Erythroblast (primary cell): ENCODE data around the gene FOXL3.

ENCODE experiments used
- DNase-seq, 2 experiments: peaks; one replicate each; lab custom pipeline; 2025; lab: John Stamatoyannopoulos, UW
- GATA1 ChIP-seq: IDR thresholded peaks from 2 replicates; pipeline ENCODE4 v1.6.1; 2011; ENCODE audit warnings: low read depth, mild to moderate bottlenecking, control low read depth, low read length, moderate library complexity
- POLR2A ChIP-seq: IDR thresholded peaks from 2 replicates; pipeline ENCODE4 v1.6.1; 2011; ENCODE audit warnings: mild to moderate bottlenecking, low read length

The FOXL3 gene

DNA sequence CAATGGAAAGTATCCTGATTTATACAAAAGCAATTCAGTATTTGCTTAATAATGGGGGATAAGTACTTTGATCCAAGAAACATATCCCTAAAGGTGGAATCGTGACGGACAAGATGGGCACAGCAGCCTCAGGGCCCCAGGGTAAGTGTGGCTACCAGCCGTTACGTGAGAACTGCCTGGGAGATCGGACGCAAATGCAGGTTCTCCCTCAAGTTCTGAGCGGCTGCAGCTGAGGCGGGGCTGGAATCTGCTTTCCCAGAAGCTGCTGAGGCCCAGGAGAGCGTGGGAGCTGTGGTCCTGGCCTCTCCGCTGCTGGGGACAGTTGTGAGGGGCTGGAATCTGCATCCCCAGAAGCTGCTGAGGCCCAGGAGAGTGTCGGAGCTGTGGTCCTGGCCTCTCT is 13.5 kb downstream of the FOXL3 start:
- DNase-seq = no peak
- TF ChIP-seq POLR2A = no peak
- no peak for TF ChIP-seq GATA1

DNA sequence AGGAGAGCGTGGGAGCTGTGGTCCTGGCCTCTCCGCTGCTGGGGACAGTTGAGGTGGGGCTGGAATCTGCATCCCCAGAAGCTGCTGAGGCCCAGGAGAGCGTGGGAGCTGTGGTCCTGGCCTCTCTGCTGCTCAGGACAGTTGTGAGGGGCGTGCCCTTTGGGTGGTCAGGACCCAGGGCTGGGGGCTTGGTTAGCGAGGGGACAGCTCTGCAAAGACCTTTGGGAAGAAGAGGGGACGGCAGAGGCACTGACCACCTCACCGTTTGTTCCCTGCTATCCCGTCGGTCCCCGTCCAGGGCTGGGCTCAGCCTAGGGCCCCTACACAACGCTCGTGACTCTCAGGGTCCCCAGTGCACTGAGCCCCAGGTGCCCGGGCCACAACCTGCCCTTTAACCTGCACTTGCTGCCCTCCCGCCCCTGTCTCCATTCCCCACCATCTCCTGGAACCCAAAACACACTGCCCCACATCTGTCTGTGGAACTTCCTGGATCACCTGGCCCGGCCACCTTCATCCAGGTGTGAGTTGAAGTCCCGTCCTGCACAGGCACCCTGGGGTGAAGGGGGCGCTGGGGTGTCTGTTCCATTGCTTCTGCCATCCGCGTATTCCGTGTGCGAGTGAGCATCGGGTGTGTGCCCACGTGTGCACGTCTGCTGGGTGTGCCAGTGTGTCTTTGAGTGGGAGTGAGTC is 14.1 kb downstream of the FOXL3 start:
- TF ChIP-seq GATA1 = no peak
- no peak for DNase-seq

DNA sequence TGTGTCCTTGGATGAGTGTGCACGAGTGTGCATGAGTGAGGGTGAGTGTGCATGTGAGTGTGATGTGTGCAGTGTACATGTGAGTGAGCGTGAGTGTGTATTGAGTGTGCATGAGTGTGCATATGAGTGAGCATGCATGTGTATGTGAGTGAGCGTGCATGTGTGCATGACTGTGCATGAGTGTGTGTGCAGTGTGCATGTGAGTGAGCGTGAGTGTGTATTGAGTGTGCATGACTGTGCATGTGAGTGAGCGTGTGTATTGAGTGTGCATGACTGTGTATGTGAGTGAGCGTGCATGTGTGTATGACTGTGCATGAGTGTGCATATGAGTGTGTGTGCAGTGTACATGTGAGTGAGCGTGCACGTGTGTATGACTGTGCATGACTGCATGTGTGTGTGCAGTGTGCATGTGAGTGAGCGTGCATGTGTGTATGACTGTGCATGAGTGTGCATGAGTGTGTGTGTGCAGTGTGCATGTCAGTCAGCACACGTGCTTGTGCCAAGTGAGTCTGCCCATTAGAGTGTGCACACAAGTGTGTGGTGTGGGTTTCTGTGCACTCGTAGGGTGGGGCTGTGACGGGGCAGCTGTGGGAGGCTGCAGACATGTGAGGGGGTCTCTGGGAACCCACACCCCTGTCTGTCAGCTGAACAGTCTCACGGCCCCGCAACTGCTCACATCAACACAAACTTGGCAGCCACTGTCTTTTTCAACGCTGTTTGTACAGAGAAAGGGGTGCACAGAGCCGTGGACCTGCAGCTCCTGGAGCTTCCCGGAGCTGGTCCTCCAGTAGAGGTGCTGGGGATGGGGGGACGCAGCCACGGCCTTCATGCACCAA is 14.8 kb downstream of the FOXL3 start:
- TF ChIP-seq POLR2A = no peak
- no peak for TF ChIP-seq GATA1
- DNase-seq = no peak

DNA sequence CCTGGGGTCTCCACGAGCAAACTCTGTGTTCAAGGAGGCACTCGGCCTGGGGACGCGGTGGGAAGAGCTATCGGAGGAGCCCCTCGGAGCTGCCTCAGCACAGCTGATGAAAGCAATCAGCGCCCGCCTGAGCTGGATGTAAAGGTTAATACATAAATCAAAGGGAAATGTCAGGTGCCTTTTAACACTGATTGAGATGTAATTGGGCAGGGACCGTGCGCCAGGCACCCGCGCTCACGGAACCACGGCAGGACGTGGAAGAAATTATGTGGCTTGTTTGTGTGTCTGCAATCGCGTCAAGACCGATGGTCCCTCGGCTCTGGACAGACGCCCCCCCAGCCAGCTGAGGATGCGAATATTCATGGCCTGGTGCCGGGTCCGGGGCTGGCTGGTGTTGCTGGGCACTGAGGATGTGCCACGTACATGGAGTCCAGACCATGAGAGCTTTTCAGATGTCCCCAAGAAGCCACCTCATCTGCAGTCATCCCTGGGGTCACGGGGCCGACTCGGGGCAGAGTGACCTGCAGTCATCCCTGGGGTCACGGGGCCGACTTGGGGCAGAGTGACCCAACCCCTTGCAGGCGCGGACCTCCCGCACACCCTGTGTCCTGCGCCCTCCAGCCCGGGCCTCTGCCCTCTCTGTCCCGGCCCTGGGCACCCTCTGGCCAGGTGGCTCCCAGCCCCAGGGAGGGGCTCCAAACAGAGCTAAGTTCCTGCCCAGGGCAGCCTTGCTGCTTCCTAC is 15.6 kb downstream of the FOXL3 start:
- TF ChIP-seq GATA1 (no peak), POLR2A (no peak)
- DNase-seq = no peak

DNA sequence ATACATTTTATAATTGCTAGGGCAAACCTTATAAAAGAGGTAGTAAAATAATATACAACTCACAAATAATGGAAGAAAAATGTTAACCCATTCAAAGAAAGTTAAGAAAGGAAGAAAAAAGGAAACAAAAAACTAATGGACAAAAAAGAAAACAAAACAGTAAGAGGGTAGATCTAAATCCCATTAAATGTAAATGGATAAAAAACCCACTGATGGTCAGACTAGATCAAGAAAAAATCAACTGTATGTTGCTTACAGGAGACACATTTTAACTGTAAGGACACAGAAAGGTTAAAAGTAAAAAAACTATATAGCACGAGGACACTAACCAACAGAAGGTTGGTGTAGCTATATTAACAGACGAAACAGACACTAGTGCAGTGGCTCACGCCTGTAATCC is 18.0 kb downstream of the FOXL3 start:
- DNase-seq = no peak
- TF ChIP-seq POLR2A (no peak), GATA1 (no peak)

DNA sequence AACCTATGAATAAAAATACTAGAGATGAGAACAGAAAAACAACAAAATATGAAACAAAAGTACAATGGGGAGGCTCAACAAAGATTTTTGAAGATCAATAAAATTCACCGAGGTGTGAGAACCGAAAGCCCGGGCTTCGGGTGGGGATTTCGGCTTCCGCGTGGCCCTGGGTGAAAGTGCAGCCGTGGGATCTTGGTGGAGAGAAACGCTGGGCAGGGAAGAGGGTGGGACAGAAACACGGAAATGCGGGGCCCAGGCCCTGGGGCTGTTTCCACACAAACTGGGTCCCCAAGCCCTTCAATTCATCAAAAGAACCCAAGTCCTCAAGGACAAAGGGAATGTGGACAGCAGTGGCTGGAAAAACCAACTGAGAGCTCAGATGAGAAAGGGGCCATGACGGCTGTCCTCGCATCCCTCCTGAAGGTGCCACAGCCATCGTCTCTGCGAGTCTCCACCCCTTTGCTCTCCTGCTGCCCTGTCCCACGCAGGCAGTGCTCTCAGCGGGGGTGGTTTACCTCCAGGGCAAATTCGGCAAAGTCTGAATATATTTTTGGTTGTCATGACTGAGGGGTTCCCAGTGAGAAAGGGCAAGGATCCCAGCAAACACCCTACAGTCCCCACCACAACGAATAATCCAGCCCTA is 19.7 kb downstream of the FOXL3 start:
- TF ChIP-seq GATA1 = no peak
- TF ChIP-seq POLR2A = no peak
- no peak for DNase-seq

DNA sequence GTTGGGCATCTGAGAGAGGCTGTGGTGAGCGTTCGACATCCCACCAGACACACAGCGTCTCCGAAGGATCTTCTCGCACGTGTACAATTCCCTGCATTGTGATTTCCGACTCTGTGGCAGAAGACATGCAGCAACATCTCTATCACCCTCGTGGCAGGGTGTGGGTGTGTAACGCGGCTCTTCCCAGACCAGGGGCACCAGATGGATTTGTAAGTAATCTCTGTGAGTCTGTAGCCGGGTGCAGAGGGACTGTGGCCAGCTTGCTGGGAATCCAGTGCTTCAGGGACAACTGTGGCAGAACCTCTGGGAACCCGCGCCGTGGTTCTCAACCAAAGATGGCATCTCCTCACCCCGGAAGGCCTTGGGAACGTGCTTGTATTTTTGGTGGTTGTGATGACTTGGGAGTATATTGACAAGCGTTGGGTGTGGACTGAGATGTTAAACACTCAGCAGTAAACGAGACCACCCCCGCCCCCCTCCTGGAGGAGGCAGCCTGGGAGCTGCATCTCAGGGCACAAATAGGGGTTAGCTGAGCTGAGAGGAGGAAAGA is 21.2 kb downstream of the FOXL3 start:
- DNase-seq = no peak
- no peak for TF ChIP-seq POLR2A
- no peak for TF ChIP-seq GATA1

DNA sequence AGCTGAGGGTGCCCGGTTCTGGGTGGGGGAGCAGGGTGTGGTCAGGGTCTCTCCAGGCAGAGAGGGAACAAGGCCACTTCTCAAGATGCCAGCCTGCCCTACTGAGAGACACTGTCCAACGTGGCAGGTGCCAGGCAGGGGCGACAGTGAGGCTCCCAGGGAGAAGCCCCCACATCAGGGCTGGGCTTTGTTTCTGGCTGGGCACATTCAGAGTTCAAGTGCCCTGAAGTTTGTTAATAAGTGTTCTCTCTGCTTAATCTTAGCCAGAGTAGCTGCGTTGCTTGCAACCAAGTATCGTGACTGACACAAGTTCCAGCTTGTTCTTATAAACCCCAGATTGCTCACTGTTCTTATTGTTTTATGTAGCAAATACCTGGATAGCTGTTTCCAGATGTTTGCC is 21.8 kb downstream of the FOXL3 start:
- TF ChIP-seq POLR2A = no peak
- no peak for TF ChIP-seq GATA1
- DNase-seq = no peak

DNA sequence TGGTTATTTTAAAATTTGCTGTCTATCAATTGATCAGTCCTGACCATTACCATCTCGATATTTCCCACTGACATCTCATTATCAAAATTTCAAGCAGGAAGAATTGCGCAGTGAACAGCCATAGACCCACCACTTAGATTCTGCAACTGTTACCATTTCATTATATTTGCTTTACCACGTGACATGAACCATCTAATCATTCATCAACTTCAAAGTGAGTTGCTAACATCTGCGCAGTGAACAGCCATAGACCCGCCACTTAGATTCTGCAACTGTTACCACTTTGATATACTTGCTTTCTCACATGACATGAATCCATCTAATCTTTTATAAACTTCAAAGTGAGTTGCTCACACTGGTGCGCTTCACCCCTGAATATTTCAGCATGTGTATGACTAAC is 22.5 kb downstream of the FOXL3 start:
- no peak for TF ChIP-seq POLR2A
- TF ChIP-seq GATA1 = no peak
- no peak for DNase-seq

DNA sequence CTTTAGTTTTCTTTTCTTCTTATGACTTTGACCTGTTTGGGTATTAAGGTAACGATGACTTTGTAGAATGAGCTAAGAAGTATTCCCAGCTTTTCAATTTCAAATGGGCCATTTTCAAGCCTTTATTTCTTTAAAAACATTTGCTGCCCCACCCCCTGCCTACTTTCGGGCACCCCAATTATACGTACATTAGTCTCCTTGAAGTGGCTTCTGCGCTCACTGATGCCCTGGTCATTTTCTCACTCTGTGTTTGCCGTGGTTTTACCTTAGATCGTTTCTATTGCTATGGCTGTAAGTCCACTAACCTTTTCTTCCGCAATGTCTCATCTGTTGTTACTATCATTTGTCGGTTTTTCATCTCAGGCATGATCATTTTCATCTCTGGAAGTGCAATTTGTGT is 24.9 kb downstream of the FOXL3 start:
- DNase-seq = no peak
- TF ChIP-seq GATA1 = no peak
- TF ChIP-seq POLR2A = no peak

DNA sequence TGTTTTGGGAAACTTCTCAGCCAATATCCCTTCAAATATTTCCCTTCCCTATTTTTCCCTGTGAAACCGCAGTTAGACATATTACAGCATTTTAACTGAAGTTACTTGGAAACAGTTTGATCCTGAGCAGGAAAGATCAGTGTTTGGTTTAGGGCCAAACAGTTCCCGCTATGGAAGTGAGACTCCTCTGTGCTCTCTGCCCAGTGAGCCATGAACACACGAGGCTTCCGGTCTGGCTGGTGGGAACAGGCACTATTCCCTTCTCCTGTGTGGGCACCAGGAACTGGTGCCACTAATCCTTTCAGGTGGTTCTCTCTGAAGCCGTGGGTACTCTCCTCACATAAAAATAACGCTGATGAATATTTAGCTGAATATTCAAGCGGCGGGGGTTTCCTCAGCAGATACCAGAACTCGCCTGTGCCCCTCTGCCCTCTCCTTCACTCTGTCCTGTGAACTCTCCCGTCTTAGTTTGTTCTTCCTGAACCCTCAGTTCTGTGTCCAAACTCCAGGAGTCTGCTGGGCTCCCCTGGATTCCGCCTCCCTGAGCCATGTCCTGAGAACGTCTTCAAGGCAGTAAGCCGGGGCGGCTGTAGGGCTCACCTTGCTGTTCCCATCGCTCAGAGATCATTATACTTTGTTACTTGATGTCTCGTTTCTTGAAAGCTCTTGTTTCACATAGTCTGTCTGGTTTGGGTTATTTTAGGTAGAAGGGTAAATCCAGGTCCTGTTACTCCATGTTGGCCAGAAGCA is 25.7 kb downstream of the FOXL3 start:
- DNase-seq = no peak
- TF ChIP-seq GATA1 (no peak), POLR2A (no peak)

DNA sequence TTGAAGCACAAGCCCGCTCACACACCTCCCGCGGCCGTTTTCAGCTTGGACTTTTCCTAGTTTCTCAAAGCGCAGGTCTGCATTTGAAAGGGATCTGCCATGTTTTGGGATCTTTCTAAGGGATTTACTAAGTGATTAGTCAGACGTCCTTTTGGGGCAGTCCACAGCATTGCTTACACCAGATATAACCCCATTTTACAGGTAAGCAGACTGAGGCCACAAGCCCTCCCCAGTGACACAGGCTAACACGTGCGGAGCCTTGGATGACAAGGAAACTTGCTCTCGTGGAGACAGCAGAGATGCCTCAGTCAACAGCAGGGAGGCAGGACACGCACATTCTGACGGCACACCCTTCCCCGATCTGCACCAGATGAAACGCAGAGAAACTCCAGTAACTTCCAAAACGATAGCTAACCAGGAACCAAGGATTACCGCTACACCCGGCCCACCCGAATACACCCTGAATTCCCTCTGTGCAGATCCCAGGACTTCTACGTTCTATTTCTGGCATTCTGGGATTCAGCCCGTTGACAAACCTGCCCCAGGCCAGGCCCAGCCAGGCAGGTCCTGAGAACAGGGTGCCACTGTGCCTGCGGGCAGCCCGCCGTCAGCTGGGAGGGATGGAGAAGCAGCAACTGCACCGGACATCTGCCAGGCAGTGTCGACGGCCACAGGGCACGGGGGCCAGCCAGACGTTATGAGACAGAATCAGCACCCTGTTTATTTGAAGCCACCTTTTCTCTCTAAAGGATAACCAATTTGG is 27.9 kb downstream of the FOXL3 start:
- TF ChIP-seq GATA1 (no peak), POLR2A (no peak)
- no peak for DNase-seq
